Choroid plexus epithelial cell (primary cell): ENCODE results near the gene VPS29.

Experiments
- DNase-seq: peaks from one replicate; pipeline ENCODE4 v3.0.0-alpha.2; 2010; ENCODE audit warnings: low read depth
- H3K4me3 ChIP-seq: 2 replicates; pipeline ENCODE4 v1.5.1; 2011; ENCODE audit warnings: low read depth, mild to moderate bottlenecking, control low read depth, low read length, moderate library complexity
- CTCF ChIP-seq: conservative IDR thresholded peaks from 2 replicates; pipeline ENCODE4 v1.5.1; 2011; ENCODE audit warnings: low read depth, mild to moderate bottlenecking, control low read depth, inconsistent platforms, low read length, moderate library complexity

VPS29 gene

GRCh38 chr12:110458756-110459155 lies 43.2 kb downstream of the VPS29 start:
- H3K4me3 ChIP-seq, result no peak overlapping the region
- DNase-seq, result no peak
- no peak for TF ChIP-seq CTCF

GRCh38 chr12:110453569-110454296 lies 48.2 kb downstream of the VPS29 start:
- TF ChIP-seq CTCF, result no peak
- DNase-seq, result no peak
- no peak overlapping the region for H3K4me3 ChIP-seq

- no peak for DNase-seq
- no peak for TF ChIP-seq CTCF
- H3K4me3 ChIP-seq, result no peak overlapping the region
Observed at GRCh38 chr12:110451263-110451662, 50.6 kb downstream of the VPS29 start.

GRCh38 chr12:110449799-110450497 lies 52.0 kb downstream of the VPS29 start, which contains the start of gene ARPC3:
TSS of gene ARPC3 (minus strand) at chr12:110450337. CDS start at chr12:110450260, 77 bp downstream.
- peak; percentile 86 for TF ChIP-seq CTCF
- peak within 1 kb of the TSS; percentile 97 for H3K4me3 ChIP-seq
- DNase-seq, result peak; percentile 98

- DNase-seq, result no peak
- no peak for TF ChIP-seq CTCF
- no peak overlapping the region for H3K4me3 ChIP-seq
Observed at GRCh38 chr12:110444455-110444854, 57.5 kb downstream of the VPS29 start.
